ENCODE measurements around the gene C15orf39. TPM values are rescaled to one million over a fixed set of nuclear protein-coding genes. Genes with fewer than 3 reads are reported as not detected.

Gene C15orf39
- total and polyA plus RNA-seq, 2 of the 13 experiments (the other 11 are each of a cell fraction or from before 2014, with no cell fraction given), result 6.2 to 13.5 TPM

- TF ChIP-seq ZNF687 (CRISPR knock-in tag; IDR thresholded peaks at IDR 0.05) (no peak), FOXJ3 (CRISPR knock-in tag; IDR thresholded peaks at IDR 0.05; ENCODE audit: borderline replicate concordance) (no peak)
Observed at GRCh38 chr15:75234191-75234810, 32.6 kb downstream of the C15orf39 start (continued).

- intact Hi-C loops (cut with micrococcal nuclease; ENCODE audit: unreplicated experiment) (no loop called here), in situ Hi-C loops (cut with HindIII; ENCODE audit: extremely low pct_ligation_motif_present, low pct_unique_long_range_greater_than_20kb) (loop anchor here (25.0 kb wide), 1 partner anchor 527 kb away; no protein-coding TSS in a partner anchor)
- BruUV-seq (replicated peaks), result no TSS peak
- Histone ChIP-seq H3K4me2 (ENCODE audit: low read depth, low read length) (no peak overlapping the region), H4K20me1 (ENCODE audit: insufficient read depth, low read length) (no peaks in the 10 kb centered on the region), H3K9me3 (ENCODE audit: low read length) (no peaks in the 10 kb centered on the region), H3K27ac (ENCODE audit: extremely low read length, insufficient read depth, low read length) (no peak overlapping the region), H3K9ac (ENCODE audit: insufficient read depth, low read depth, low read length) (no peak overlapping the region), H3K4me1 (ENCODE audit: insufficient read depth, low read length) (peaks cover 15% of the 10 kb centered on the region; the same call in 1 of the 2 replicates), H2AFZ (ENCODE audit: low read length) (no peak overlapping the region), H3K79me2 (ENCODE audit: insufficient read depth, low read length) (no peaks in the 10 kb centered on the region), H3K4me3 (replicated peaks in 1 of 3; ENCODE audit: insufficient read depth in 1 of 3, low read depth in 2 of 3, low read length in 3 of 3) (no peak overlapping the region), H3K36me3 (replicated peaks in 1 of 2; ENCODE audit: control insufficient read depth in 1 of 2, insufficient read depth in 2 of 2, low read length in 2 of 2) (no peaks in the 10 kb centered on the region), H3K27me3 (ENCODE audit: control insufficient read depth in 1 of 2, insufficient read depth in 2 of 2, low read length in 2 of 2) (peaks cover 9 to 44% of the 10 kb centered on the region in 2 experiments; a peak in 3 of 5 replicates)
- ChIA-PET CTCF (ENCODE audit: low intra/inter-chr PET ratio, low total read pairs) (no interaction called here), POLR2A (no interaction called here)
- ATAC-seq, result no peak
- no peak for FAIRE-seq
- 13% methylated on average over 4 of the region's 10 CpGs for WGBS (ENCODE audit: low lambda C conversion rate)
- DNase-seq (ENCODE audit: low spot score), result no peak
- TF ChIP-seq RAD21 (CRISPR knock-in tag; IDR thresholded peaks at IDR 0.05) (no peak), LRRFIP1 (CRISPR knock-in tag; conservative IDR thresholded peaks at IDR 0.05) (no peak), ZNF740 (CRISPR knock-in tag; IDR thresholded peaks at IDR 0.05) (no peak), NONO (IDR thresholded peaks at IDR 0.05) (no peak), NONO (CRISPR knock-in tag; conservative IDR thresholded peaks at IDR 0.05) (no peak), SNAPC4 (CRISPR knock-in tag; IDR thresholded peaks at IDR 0.05) (no peak)
Observed at GRCh38 chr15:75235051-75235673, 33.5 kb downstream of the C15orf39 start.

Measured in HepG2 (cell line).